ENCODE measurements around the gene ANXA4.
A peak's percentile ranks its signal among the peaks of the same experiment; 100 is the strongest.
"Not testable (repeated sequence)": the region's sequence is repeated elsewhere in the genome, so short reads cannot be mapped to it uniquely, and the experiment has no call there.

The ANXA4 gene

GRCh38 chr2:69804416-69804815 lies 62.5 kb downstream of the ANXA4 start:
- DNase-seq (ENCODE audit: low read depth in 2 of 2), result no peak

GRCh38 chr2:69805887-69806286 lies 64.0 kb downstream of the ANXA4 start:
- no peak for DNase-seq (ENCODE audit: low read depth in 2 of 2)

GRCh38 chr2:69807821-69808540 lies 66.0 kb downstream of the ANXA4 start:
- no peak for DNase-seq (ENCODE audit: low read depth in 2 of 2)

GRCh38 chr2:69810550-69810949 lies 68.6 kb downstream of the ANXA4 start:
- no peak for DNase-seq (ENCODE audit: low read depth in 2 of 2)

- DNase-seq (ENCODE audit: low read depth in 2 of 2), result no peak
Observed at GRCh38 chr2:69811018-69811417, 69.1 kb downstream of the ANXA4 start.

GRCh38 chr2:69811591-69811990 lies 69.7 kb downstream of the ANXA4 start:
- DNase-seq (ENCODE audit: low read depth in 2 of 2), result no peak

GRCh38 chr2:69815717-69816116 lies 73.8 kb downstream of the ANXA4 start:
- DNase-seq (ENCODE audit: low read depth in 2 of 2), result no peak

GRCh38 chr2:69816923-69817542 lies 75.1 kb downstream of the ANXA4 start:
- DNase-seq (ENCODE audit: low read depth in 2 of 2), result peak; percentile 45 to 58

GRCh38 chr2:69817729-69818501 lies 76.0 kb downstream of the ANXA4 start:
- no peak for DNase-seq (ENCODE audit: low read depth in 2 of 2)

GRCh38 chr2:69827796-69828540 lies 86.0 kb downstream of the ANXA4 start:
- DNase-seq (ENCODE audit: low read depth in 2 of 2), result no peak

GRCh38 chr2:69828938-69829255 lies 87.0 kb downstream of the ANXA4 start:
- DNase-seq (ENCODE audit: low read depth in 2 of 2), result no peak

- DNase-seq (ENCODE audit: low read depth in 2 of 2), result peak; percentile 88
Observed at GRCh38 chr2:69829256-69830044, 87.5 kb downstream of the ANXA4 start, which contains the start of gene GMCL1. GMCL1 (plus strand) TSS chr2:69829660; CDS start chr2:69829893, 233 bp downstream.

GRCh38 chr2:69830045-69830905 lies 88.3 kb downstream of the ANXA4 start:
- DNase-seq (ENCODE audit: low read depth in 2 of 2), result no peak

- not testable (repeated sequence) for DNase-seq (ENCODE audit: low read depth in 2 of 2)
Observed at GRCh38 chr2:69830906-69831241, 88.9 kb downstream of the ANXA4 start.

GRCh38 chr2:69831354-69831905 lies 89.5 kb downstream of the ANXA4 start:
- no peak for DNase-seq (ENCODE audit: low read depth in 2 of 2)

GRCh38 chr2:69833752-69834151 lies 91.8 kb downstream of the ANXA4 start:
- no peak for DNase-seq (ENCODE audit: low read depth in 2 of 2)

- no peak for DNase-seq (ENCODE audit: low read depth in 2 of 2)
Observed at GRCh38 chr2:69835666-69836065, 93.7 kb downstream of the ANXA4 start.

GRCh38 chr2:69836316-69836715 lies 94.4 kb downstream of the ANXA4 start:
- no peak for DNase-seq (ENCODE audit: low read depth in 2 of 2)

GRCh38 chr2:69837533-69837932 lies 95.6 kb downstream of the ANXA4 start:
- no peak for DNase-seq (ENCODE audit: low read depth in 2 of 2)

GRCh38 chr2:69843993-69844392 lies 102.1 kb downstream of the ANXA4 start:
- DNase-seq (ENCODE audit: low read depth in 2 of 2), result no peak

Data from fibroblast of skin of left biceps (primary cell).